HEK293T (cell line): ENCODE measurements around the gene RNF31.

Source experiments
- ARNT ChIP-seq: fragments of 450-650 bp; IDR thresholded peaks from 2 replicates; pipeline ENCODE4 v1.6.1; 2017; ENCODE audit warnings: mild to moderate bottlenecking
- BHLHE40 ChIP-seq: fragments of 450-650 bp; IDR thresholded peaks from 2 replicates; pipeline ENCODE4 v1.6.1; 2016; ENCODE audit warnings: mild to moderate bottlenecking, moderate library complexity, borderline replicate concordance
- CTBP1 ChIP-seq: fragments of 450-650 bp; IDR thresholded peaks from 2 replicates; pipeline ENCODE4 v1.6.1; 2016; ENCODE audit warnings: borderline replicate concordance
- ELF4 ChIP-seq: fragments of 450-650 bp; IDR thresholded peaks from 2 replicates; pipeline ENCODE4 v1.6.1; 2017; ENCODE audit warnings: antibody characterized with exemption
- FOXA1 ChIP-seq: fragments of 450-650 bp; IDR thresholded peaks from 2 replicates; pipeline ENCODE4 v1.6.1; 2016; ENCODE audit warnings: mild to moderate bottlenecking
- FOXK2 ChIP-seq: fragments of 450-650 bp; IDR thresholded peaks from 2 replicates; pipeline ENCODE4 v1.6.1; 2016; ENCODE audit warnings: mild to moderate bottlenecking
- FOXM1 ChIP-seq: fragments of 450-650 bp; IDR thresholded peaks from 2 replicates; pipeline ENCODE4 v1.6.1; 2017; ENCODE audit warnings: mild to moderate bottlenecking, borderline replicate concordance
- HDGF ChIP-seq: fragments of 450-650 bp; IDR thresholded peaks from 2 replicates; pipeline ENCODE4 v1.6.1; 2017; ENCODE audit warnings: antibody characterized with exemption, borderline replicate concordance
- L3MBTL2 ChIP-seq: fragments of 450-650 bp; conservative IDR thresholded peaks from 2 replicates; pipeline ENCODE4 v1.6.1; 2016; ENCODE audit warnings: mild to moderate bottlenecking
- LEF1 ChIP-seq: fragments of 450-650 bp; IDR thresholded peaks from 2 replicates; pipeline ENCODE4 v1.6.1; 2017; ENCODE audit warnings: mild to moderate bottlenecking, borderline replicate concordance
- PKNOX1 ChIP-seq: fragments of 450-650 bp; IDR thresholded peaks from 2 replicates; pipeline ENCODE4 v1.6.1; 2016
- SP1 ChIP-seq: fragments of 450-650 bp; IDR thresholded peaks from 2 replicates; pipeline ENCODE4 v1.6.1; 2017
- SUZ12 ChIP-seq: fragments of 450-650 bp; IDR thresholded peaks from 2 replicates; pipeline ENCODE4 v1.6.1; 2016; ENCODE audit warnings: mild to moderate bottlenecking
- TARDBP ChIP-seq: fragments of 450-650 bp; IDR thresholded peaks from 2 replicates; pipeline ENCODE4 v1.6.1; 2016

- TF ChIP-seq SUZ12 = no peak
- no peak for TF ChIP-seq FOXA1
- TF ChIP-seq ARNT = no peak
- TF ChIP-seq SP1 = no peak
- no peak for TF ChIP-seq LEF1
- TF ChIP-seq CTBP1 = no peak
- no peak for TF ChIP-seq ELF4
- TF ChIP-seq BHLHE40 = no peak
- no peak for TF ChIP-seq HDGF
- TF ChIP-seq TARDBP = no peak
- no peak for TF ChIP-seq L3MBTL2
- no peak for TF ChIP-seq PKNOX1
- TF ChIP-seq FOXK2 = no peak
- no peak for TF ChIP-seq FOXM1
Observed at GRCh38 chr14:24146978-24147760, at the start of gene RNF31.
